GM12872 (cell line): Measurements from ENCODE around the gene NFX1.

Experiments used
- TF ChIP-seq, protein P1 (sequence below): IDR thresholded peaks from 3 replicates; pipeline ENCODE4 v1.5.1; 2011; ENCODE audit warnings: low read depth, mild to moderate bottlenecking, low read length, moderate library complexity; ENCODE audit not compliant: insufficient read depth

NFX1 gene

DNA sequence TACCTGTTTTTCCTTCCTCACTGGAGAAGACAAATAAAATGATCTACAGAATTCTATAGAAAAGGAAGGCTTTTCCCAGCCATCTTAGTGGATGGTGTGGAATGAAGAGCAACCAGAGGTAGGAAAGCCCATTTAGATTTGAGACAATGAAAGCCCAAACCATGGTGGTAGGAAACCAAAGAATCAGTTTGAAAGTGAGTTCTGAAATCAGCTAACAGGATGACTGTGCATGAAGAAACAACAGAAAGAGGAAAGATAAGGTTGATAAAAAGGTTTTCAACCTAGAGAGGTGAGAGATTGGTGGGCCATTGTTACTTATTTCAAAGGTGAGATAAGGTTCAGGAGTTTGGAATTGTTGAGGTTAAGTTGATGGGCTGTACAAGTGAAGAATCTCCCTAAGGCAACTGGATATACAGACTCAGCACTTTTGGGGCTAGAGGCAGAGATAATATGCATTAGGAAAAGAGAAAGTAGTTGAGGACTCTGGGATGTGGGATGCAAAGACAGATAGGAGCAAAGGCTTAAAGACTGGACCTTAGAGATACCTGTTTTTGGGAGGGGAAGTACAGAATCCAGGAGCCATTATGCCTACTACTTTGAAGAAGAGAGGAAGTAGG, 23.1 kb upstream of the NFX1 start:
- TF ChIP-seq, protein P1, sequence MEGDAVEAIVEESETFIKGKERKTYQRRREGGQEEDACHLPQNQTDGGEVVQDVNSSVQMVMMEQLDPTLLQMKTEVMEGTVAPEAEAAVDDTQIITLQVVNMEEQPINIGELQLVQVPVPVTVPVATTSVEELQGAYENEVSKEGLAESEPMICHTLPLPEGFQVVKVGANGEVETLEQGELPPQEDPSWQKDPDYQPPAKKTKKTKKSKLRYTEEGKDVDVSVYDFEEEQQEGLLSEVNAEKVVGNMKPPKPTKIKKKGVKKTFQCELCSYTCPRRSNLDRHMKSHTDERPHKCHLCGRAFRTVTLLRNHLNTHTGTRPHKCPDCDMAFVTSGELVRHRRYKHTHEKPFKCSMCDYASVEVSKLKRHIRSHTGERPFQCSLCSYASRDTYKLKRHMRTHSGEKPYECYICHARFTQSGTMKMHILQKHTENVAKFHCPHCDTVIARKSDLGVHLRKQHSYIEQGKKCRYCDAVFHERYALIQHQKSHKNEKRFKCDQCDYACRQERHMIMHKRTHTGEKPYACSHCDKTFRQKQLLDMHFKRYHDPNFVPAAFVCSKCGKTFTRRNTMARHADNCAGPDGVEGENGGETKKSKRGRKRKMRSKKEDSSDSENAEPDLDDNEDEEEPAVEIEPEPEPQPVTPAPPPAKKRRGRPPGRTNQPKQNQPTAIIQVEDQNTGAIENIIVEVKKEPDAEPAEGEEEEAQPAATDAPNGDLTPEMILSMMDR, result no peak

DNA sequence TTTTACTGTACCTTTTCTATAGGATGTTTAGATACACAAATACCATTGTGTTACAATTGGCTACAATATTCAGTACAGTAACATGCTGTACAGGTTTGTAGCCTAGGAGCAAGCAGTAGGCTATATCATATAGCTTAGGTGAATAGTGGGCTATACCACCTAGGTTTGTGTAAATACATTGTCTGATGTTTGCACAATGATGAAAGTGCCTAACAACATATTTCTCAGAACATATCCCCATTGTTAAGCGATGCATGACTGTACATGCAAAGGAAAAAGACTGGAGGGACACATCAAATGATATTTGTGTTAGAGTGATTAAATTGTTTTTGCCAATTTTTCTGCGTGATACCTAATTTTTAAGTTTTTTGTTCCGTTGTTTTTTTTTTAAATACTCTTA, 20.2 kb upstream of the NFX1 start:
- TF ChIP-seq, protein P1, result no peak

DNA sequence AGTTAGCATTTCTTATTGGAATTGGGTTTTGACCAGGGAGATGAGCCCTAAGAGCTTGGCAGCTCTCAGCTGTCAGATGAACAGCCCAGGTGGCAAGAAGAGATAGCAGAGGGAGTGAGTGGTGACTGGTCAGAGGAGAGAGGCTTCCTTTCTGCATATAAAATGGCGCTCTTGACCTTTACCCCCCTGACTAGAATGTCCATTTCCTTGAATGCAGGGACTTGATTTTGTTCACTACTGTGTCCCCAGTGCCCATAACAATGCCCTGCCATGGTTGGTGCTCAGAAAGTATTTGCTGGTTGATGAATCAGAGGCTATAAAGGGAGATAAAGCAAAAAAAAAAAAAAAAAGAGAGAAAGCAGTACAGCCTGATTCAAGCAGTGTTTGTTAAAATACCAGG, 18.3 kb upstream of the NFX1 start:
- TF ChIP-seq, protein P1, result no peak

DNA sequence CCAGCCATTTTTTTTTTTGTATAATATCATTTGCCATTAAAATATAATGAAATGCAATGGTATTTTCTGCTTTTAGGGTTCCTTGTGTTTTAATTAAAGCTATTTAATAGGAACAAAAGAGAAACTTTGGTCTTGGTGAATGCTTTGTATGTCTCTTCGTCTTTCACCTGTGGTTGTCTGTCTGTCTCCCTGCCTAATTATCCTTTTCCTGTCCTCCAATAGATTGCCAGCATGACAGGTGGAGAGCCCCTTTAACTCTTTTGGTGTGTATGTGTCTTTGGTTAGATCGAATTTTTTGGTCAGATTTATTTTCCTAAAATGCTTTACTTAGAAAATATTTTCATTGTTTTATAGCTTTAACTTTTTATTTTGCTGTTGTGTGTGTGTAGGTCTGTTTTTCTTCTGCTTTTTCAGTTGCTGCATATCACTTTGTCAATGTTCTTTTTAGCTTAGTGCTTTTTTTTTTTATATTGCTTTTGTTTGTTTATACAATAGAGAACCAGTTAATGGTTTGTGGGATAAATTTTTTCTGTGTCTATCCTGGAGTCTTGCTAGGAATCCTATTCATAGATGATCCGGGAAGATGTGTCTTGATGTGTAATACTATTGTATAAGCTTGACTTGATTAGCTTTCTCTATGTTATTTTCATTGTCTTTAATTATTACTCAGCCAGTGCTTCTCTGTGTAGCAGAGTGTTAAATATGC, 16.9 kb upstream of the NFX1 start:
- TF ChIP-seq, protein P1, result no peak

DNA sequence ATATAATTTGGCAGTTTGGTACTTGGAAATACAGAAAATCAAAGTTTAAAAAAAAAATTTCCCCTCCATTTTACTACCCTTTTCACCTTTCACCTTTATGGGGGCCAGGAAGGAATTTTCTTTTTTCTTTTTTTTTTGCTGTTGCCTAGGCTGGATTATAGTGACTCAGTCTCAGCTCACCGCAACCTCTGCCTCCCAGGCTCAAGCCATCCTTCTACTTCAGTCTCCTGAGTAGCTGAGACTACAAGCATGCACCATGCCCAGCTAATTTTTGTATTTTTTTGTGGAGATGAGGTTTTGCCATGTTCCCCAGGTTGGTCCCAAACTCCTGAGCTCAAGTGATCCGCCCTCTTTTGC, 16.4 kb upstream of the NFX1 start:
- TF ChIP-seq, protein P1, result no peak

DNA sequence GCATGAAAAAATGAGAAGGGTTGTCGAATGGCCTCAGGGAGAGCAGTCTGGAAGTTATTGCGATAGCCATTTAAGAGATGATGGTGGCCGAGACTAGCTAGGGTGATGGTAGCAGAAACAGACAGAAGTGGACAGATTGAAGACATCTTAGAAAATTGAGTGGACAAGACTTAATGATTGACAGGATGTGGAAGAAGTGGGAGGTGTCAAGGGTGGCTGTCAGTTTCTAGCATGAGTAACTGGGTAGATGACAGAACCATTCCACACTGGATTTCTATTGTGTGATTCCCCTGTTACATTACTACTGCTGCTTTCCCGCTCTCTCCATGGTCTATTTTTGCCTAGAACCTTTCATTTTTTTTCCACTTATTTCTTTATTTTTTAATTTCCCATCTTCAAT, 12.8 kb upstream of the NFX1 start:
- TF ChIP-seq, protein P1, result no peak

DNA sequence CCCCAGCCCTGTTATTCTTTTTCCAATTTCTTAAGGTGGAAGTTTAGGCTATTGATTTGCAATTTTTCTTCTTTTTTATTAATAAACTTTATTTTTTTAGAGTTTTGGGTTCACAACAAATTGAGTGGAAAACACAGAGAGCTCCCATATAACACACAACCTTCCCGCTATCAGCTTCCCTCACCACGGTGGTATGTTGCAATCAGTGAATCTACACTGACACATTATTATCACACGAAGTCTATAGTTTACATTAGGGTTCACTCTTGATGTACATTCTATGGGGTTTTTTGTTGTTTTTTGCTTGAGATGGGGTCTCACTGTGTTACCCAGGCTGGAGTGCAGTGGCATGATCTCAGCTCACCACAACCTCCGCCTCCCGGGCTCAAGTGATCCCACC, 4.8 kb upstream of the NFX1 start:
- TF ChIP-seq, protein P1, result no peak
